COR-L47 (cell line): Measurements from ENCODE around the gene SLX9.

Experiments used
- DNase-seq: peaks from one replicate; lab custom pipeline; 2025; lab: John Stamatoyannopoulos, UW

SLX9 gene

DNA sequence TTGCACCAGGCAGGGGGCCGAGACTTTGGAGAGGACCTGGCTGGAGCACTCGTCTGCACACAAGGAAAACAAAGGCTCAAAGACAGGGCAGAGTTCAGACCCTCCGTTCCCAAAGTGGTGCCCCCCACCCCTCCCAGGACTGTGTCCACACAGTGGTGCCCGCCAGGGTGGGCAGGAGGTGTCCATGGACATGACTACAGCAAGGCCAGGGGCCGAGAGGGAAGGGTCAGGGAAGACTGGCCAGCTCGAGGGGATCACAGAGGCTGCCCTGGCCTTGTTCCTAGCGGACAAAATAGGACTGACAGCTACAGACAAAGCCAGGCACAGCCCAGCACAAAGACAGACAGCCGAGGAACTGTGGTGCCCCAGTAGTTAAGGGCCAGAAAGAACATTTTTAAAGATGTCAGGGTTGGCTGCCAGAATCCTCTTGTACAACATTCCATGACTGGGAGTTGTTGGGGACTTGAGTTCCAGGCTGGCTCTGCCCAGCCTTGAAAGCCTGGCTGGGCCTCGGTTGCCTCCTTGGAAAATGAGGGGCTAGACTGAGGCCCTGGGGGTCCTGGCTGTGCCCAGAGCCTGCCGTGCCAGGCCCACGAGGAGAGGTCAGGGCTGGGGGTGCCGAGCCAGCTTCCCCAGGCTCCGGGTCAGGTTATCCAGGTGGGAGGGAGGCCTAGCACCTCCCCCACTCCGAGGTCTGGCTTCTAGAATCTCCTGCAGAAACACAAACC, 63.7 kb downstream of the SLX9 start:
- DNase-seq, result no peak

DNA sequence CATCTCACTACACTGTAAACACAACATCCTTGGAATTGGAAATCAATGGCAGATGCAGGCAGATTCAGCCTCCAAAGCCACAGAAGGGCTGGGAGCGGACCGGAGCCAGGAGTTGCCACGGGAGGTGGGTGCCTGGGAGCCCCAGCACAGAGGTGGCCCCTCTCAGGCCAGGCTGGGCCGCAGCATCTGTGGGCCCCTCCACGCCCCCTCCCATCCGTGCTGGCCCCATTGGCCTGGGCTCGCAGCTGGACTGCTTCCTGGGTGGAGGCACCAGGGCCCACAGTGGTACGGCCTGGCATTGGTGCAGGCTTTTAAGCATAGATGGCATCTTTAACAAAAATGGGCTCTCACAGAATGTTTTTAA, 64.2 kb downstream of the SLX9 start:
- no peak for DNase-seq

- no peak for DNase-seq
Measured at GRCh38 chr21:45004481-45005247, 64.8 kb downstream of the SLX9 start.

DNA sequence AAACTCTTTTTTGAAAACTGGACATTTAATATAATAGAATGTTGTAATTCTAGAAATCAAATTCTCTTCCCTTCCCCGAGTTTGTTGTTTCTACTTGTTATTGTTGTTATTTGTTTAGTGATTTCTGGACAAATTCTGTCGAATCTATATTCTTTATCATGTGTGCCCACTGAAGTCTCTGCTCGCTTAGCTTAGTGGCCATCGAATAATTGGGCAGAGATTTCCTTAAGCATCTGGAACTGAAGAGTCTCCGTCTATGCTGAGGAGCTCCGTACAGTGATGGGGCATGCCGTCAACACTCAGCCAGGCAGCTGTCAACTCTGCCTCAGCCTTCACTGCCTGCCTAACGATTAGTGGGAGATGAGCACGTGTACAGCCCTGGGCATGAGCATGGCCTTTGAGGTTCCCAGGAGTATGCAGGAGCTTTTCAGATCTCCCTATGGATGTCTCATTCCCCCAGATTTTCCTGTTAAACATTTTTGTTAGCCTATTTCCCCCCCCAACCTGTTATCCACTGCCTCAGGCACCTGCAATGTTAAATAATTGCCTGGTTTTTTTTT, 66.8 kb downstream of the SLX9 start:
- DNase-seq, result no peak

GRCh38 chr21:45009616-45010015, 69.8 kb downstream of the SLX9 start:
- DNase-seq, result no peak

DNA sequence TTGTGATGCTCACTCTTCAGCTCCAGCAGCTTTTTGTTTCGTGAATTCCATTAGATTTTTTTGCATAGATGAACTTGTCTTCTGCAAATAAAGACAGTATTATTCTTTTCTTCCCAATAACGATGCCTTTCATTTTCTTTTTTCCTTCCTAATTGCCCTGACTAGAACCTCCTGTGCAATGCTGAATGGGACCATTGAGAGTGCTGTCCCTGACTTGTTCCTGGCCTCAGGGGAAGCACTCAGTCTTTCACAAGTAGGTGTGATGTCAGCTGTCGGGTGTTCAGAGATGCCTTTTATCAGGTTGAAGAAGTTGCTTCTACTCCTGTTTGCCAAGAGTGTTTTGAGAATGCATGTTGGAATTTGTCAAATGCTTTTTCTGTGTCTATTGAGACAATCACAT, 70.3 kb downstream of the SLX9 start:
- DNase-seq, result no peak

- no peak for DNase-seq
Measured at GRCh38 chr21:45010860-45011259, 71.0 kb downstream of the SLX9 start.

- no peak for DNase-seq
Measured at GRCh38 chr21:45011426-45011825, 71.6 kb downstream of the SLX9 start.

- DNase-seq, result no peak
Measured at GRCh38 chr21:45011911-45012661, 72.3 kb downstream of the SLX9 start.

DNA sequence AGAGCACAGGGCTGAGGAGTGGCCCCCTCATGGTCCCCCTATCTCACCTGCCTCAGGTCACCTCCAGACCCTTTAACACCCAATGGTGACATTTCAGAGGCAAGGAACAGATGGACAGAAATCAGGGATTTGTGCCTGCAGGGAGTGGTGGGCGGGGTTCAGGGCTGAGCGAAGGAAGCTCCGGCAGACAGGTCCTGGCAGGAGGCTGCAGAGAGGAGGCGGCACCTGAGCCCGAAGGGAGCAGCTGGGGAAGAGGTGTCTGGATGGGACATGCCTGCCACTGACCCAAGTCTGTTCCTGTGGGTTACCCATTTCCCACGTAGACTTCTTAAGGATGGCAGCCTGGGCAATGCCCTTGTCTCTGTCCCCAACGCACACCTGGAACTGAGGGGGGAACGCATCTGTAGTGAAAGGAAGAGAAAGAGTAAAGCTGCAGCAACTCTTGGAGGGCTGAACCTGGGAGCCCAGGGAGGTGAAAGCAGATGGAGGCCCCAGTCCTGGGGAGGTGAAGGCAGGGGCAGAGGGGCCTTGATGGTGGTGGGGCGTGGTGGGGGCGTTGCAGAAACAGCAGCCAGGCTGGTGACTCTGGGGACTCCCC, 72.9 kb downstream of the SLX9 start:
- no peak for DNase-seq

DNA sequence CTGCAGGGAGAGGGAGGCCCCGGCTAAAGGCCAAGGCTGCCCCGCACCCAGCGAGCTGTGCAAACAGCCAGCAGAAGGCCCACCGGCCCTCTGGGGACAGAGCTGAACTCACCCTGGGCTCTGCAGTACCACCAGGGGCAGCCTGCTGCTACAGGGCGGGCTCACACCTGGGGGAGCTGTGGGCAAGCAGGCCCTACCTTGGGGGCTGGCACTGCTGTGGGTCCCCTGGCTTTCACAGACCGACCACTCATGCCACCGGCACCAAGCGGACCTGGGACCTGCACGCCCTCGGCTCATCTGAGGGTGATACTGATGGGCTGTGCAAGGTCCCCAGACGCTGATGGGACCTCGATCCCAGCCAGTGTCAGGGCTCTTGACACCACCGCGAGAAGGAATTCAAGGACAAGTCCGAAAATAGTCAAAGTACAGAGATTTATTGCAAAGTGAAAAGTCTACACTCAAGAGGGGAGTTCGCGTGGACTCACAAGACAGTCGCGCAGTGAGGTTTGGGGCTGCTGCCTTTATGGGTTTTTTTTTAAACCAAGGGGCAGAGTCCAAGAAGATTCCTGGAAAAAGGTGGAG, 73.5 kb downstream of the SLX9 start:
- no peak for DNase-seq

DNA sequence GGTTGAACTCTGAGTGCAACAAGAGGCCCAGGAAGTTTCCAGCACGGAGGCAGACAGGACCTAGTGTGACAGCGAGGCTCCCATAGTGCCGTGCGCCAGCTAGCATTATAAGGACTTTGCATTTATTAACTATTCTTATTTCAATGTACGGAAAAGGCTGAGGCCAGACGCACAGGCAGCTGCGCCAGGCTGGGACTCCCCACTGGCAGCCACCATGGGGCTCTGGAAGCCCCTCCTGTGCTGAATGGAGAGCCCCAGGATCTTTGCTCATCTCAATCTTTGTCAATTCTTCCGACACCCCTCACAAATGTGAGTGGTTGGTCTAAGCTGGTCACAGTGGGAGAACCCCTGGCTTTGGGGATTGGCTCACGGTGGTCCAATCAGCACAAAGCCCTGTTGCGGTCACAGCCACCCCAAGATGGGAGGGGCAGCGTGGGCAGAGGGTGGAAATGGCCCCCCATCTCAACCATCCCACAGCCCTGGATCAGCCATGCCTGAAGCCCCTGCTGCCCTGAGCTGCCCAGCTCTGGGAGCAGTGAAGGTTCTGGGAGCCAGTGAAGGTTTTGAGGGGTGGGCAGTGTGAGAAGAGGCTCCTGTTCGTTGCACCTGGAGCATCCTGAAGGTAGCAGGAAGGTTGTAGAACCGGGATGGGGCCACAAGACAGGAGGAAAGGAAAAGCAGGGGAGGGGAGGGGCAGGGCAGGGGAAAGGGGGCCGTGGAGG, 75.1 kb downstream of the SLX9 start:
- DNase-seq, result no peak

DNA sequence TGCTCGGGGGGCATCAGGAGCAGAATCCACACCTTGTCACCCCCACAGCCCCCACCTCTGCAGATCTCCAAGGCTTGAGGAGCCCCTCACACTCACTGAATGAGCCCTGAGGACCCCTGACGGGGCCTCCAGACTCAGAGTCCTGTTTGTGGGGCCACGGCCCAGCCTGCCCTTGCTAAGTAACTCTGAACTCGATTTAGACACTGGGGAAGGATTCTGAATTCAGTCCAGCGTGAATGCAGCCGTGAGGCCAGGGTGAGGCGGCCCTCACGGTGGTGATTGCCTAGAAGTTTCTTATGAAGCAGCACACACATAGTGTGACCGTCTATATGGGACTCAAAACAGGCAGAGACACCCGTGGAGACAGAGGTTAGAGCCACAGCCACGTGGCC, 75.6 kb downstream of the SLX9 start:
- DNase-seq, result no peak

- no peak for DNase-seq
Measured at GRCh38 chr21:45016031-45016405, 76.2 kb downstream of the SLX9 start.

DNA sequence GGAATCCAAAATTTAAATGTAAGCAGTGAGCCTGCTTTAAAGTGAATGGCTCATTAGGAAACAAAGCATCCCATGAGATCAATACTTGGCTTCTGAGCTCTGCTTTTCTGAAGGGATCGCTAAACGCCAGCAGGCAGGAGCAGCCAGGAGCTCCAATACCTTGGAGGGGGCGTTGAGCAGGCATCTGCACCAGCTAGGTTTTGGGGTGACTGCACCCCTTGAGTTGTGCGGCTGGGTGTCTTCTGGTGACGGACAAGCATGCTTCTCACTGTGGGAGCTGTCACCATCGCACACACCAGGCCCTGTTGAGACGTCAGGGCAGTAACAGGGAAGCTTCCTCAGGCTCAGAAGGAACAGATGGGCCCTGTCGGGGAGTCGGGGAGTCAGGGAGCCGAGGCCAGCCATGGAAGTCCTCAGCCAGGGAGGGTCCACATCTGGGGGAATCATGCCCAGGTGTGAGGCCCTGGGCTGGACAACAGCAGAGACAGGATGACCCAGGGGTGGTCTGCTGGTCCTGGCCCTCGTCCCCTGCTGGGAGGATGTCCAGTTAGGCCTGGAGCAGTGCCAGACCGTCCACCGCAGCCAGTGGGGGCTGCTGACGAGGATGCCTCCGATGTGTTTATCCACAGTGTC, 76.7 kb downstream of the SLX9 start:
- DNase-seq, result no peak

GRCh38 chr21:45017039-45017960, 77.5 kb downstream of the SLX9 start:
- no peak for DNase-seq

DNA sequence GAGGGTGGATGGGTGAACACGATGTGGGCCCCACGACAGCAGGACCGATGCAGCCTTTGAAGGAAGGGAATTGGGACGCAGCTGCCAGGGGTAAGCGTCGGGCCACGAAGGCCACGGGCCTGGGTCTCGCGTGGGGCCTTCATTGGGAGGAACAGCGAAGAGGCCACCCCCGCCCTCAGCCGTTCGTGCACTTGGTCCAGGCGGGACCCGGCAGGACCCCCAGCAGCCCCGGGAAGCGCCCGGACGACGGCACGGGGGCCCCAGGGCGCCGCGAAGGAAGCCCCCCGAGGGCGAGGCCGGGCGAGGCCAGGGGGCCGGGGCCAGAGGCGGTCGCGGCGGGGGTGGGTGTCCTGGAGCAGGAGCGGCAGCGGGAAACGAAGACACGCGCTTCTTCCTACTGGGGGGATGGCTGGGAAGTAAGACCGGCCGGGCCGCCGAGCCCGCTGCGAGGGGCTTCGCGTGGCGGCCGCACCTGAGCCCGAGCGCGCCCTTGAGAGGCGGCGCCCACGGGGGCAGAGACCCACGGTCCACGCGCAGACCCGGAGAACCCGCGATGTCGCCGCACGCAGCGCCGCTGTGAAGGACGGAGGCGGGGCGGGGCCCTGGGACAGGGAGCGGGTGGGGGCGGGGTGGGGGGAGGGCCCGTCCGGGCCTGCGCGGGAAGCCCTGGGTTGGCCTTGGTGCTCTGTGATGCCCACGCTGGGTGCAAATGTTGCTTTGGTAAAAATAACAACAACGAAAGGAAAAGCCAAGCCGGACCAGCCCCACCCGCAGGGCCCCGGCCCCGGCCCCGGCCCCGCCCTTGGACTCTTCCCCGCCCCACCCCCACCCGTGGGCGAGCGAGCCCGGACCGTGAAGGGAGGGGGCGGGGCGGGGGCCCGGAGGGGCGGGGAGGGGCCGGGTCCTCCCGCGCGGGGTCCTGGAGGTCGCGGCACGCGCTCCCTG, 78.6 kb downstream of the SLX9 start:
- no peak for DNase-seq

- no peak for DNase-seq
Measured at GRCh38 chr21:45019076-45019886, 79.5 kb downstream of the SLX9 start.
